Endothelial cell of umbilical vein (primary cell): Measurements from ENCODE around the gene CHCHD10. TPM values are rescaled to one million over a fixed set of nuclear protein-coding genes. Genes with fewer than 3 reads are reported as not detected.

ENCODE experiments used
- BruUV-seq: library from RNA; stranded (reverse); fragments of 400-500 nt; replicated peaks from 2 replicates; lab custom pipeline; 2021; lab: Mats Ljungman, UMichigan
- CTCF ChIA-PET: fragments of 300-600, 350-600 bp; sonication (Branson Sonifier 250); formaldehyde crosslinking; loops from one replicate; lab custom pipeline; 2021; ENCODE audit warnings: antibody characterized with exemption, inconsistent platforms; lab: Charles Lee
- POLR2A ChIA-PET: fragments of 300-600, 350-600 bp; sonication (Branson Sonifier 250); formaldehyde crosslinking; loops from one replicate; lab custom pipeline; 2021; ENCODE audit warnings: antibody characterized with exemption, inconsistent platforms; lab: Charles Lee
- DNase-seq: peaks from one replicate; pipeline ENCODE4 v3.0.0-alpha.2; 2011; ENCODE audit warnings: low read depth, low spot score
- FAIRE-seq: peaks from 2 replicates; lab custom pipeline; 2011; peaks lifted over from hg19 to GRCh38; lab: Jason Lieb, UNC
- H2AFZ ChIP-seq: 2 replicates; pipeline ENCODE4 v1.6.0; 2012; ENCODE audit warnings: low read depth, low read length, control low read depth, inconsistent platforms
- H3K27ac ChIP-seq: 2 replicates; pipeline ENCODE4 v1.5.1; 2011; ENCODE audit warnings: low read depth, mild to moderate bottlenecking, control low read depth, low read length, moderate library complexity; ENCODE audit not compliant: insufficient read depth
- H3K27me3 ChIP-seq, 2 experiments: 2 replicates each; pipeline versions ENCODE4 v1.6.0 to v1.6.1; 2011; ENCODE audit warnings: low read length in 2 of 2, mixed read lengths in 1 of 2; ENCODE audit not compliant: control insufficient read depth in 2 of 2, insufficient read depth in 2 of 2
- H3K36me3 ChIP-seq, 2 experiments: 2 replicates in 1 of 2; 3 replicates in 1 of 2; pipeline ENCODE4 v1.5.1; 2011; ENCODE audit warnings: low read length in 2 of 2, mild to moderate bottlenecking in 1 of 2, moderate library complexity in 1 of 2; ENCODE audit not compliant: control insufficient read depth in 2 of 2, insufficient read depth in 2 of 2; ENCODE audit errors: extremely low read depth in 1 of 2
- H3K4me1 ChIP-seq: 3 replicates; pipeline ENCODE4 v1.5.1; 2011; ENCODE audit warnings: mild to moderate bottlenecking, low read length; ENCODE audit not compliant: control insufficient read depth, insufficient read depth; ENCODE audit errors: extremely low read depth
- H3K4me2 ChIP-seq: 2 replicates; pipeline ENCODE4 v1.6.1; 2011; ENCODE audit warnings: low read length, control low read depth, mixed read lengths; ENCODE audit not compliant: insufficient read depth
- H3K4me3 ChIP-seq, 3 experiments: fragments of 200-600 bp in 1 of 3; sonication (generic), shearing (Covaris generic) in 1 of 3; replicated peaks in 1 of 3; 2 replicates each; pipeline ENCODE4 v1.5.1; 2011 to 2016; ENCODE audit warnings: control low read depth in 3 of 3, low read length in 3 of 3, mild to moderate bottlenecking in 2 of 3, inconsistent platforms in 1 of 3, low read depth in 1 of 3, moderate library complexity in 1 of 3; ENCODE audit not compliant: insufficient read depth in 1 of 3
- H3K79me2 ChIP-seq: 2 replicates; pipeline ENCODE4 v1.6.0; 2012; ENCODE audit warnings: low read length, inconsistent platforms; ENCODE audit not compliant: control insufficient read depth, insufficient read depth
- H3K9ac ChIP-seq: replicated peaks from 2 replicates; pipeline ENCODE3; 2011; ENCODE audit warnings: low read length, control low read depth; ENCODE audit not compliant: insufficient read depth; ENCODE audit errors: extremely low read depth
- H3K9me1 ChIP-seq: replicated peaks from 3 replicates; pipeline ENCODE4 v1.6.0; 2011; ENCODE audit warnings: mild to moderate bottlenecking, low read length; ENCODE audit not compliant: control insufficient read depth, insufficient read depth; ENCODE audit errors: extremely low read depth
- H3K9me3 ChIP-seq: replicated peaks from 2 replicates; pipeline ENCODE4 v1.5.1; 2012; ENCODE audit warnings: low read length, inconsistent platforms; ENCODE audit not compliant: control insufficient read depth, insufficient read depth
- H4K20me1 ChIP-seq: replicated peaks from 2 replicates; pipeline ENCODE3; 2011; ENCODE audit warnings: mild to moderate bottlenecking, low read length; ENCODE audit not compliant: control insufficient read depth, insufficient read depth; ENCODE audit errors: extremely low read depth
- EZH2 ChIP-seq: IDR thresholded peaks from 2 replicates; pipeline ENCODE4 v1.6.1; 2012; ENCODE audit warnings: borderline replicate concordance, low read depth, mild to moderate bottlenecking, moderate library complexity, low read length, inconsistent platforms; ENCODE audit not compliant: severe bottlenecking
- FOS ChIP-seq: IDR thresholded peaks from 2 replicates; pipeline ENCODE4 v1.6.1; 2011; ENCODE audit warnings: mild to moderate bottlenecking, low read length, moderate library complexity, borderline replicate concordance; ENCODE audit not compliant: insufficient read depth
- GATA2 ChIP-seq: IDR thresholded peaks from 2 replicates; pipeline ENCODE4 v1.7.0; 2011; ENCODE audit warnings: low read depth, mild to moderate bottlenecking, moderate library complexity, mixed read lengths, low read length; ENCODE audit not compliant: insufficient read length, insufficient read depth
- MYC ChIP-seq: IDR thresholded peaks from one replicate; pipeline ENCODE4 v1.6.1; 2011; ENCODE audit warnings: mild to moderate bottlenecking, low read depth, low read length
- POLR2AphosphoS5 ChIP-seq: IDR thresholded peaks from 2 replicates; pipeline ENCODE4 v1.6.1; 2012; ENCODE audit warnings: low read depth, mild to moderate bottlenecking, control low read depth, low read length, moderate library complexity; ENCODE audit not compliant: insufficient read depth
- dilution Hi-C: fragments of 300-500 bp; cut with MboI; formaldehyde crosslinking; loops from one replicate; pipeline ENCODE4 v1.15.0; 2019; ENCODE audit warnings: low sequenced_read_pairs; ENCODE audit not compliant: extremely low pct_ligation_motif_present
- intact Hi-C: fragments of 100-400 bp; cut with micrococcal nuclease; formaldehyde crosslinking; loops from one replicate; pipeline ENCODE4 v1.10.0; 2022
- polyA plus RNA-seq, 4 experiments: library from polyadenylated mRNA; depleted of rRNA in 3 of 4; stranded (reverse) in 3 of 4; unstranded in 1 of 4; fragments of >200 nt; gene quantifications; 2 replicates each; pipeline versions ENCODE4 v1.2.1 to v1.2.3, GENCODE V29; 2011 to 2012; ENCODE audit warnings: missing spikeins in 1 of 4
- total RNA-seq: library from RNA; stranded (reverse); gene quantifications from 2 replicates; pipeline ENCODE4 v1.2.3, GENCODE V29; 2021
- TF ChIP-seq, protein P1 (sequence below), 2 donors: IDR thresholded peaks; 1 replicate in 1 of 2; 2 replicates in 1 of 2; pipeline ENCODE4 v1.5.1; 2011; ENCODE audit warnings: low read length in 2 of 2, mild to moderate bottlenecking in 2 of 2, moderate library complexity in 2 of 2, control low read depth in 1 of 2, inconsistent platforms in 1 of 2, low read depth in 1 of 2; ENCODE audit not compliant: insufficient read depth in 1 of 2; ENCODE audit errors: extremely low read depth in 1 of 2

The CHCHD10 gene
- total and polyA plus RNA-seq, 2 donors (not counting 3 experiments of a cell fraction or from before 2014, with no cell fraction given): 28.1 to 75.6 TPM

DNA sequence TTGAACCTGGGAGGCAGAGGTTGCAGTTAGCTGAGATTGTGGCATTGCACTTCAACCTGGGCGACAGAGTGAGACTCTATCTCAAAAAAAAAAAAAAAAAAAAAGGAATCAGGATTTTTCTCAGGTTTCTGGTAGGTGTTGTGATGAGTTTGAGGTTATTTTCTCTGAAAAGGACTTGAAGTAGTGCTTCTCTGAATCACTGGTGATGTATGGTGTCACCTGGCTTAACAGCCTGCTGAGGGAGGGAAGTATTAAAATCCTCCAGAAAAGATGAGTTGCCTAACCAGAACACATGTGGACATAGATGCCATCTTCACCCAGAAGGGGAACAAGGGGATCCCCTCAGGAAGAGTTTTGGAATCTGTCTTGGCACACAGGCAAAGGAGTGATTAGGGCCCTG, 39.1 kb upstream of the CHCHD10 start:
- Histone ChIP-seq H3K9me1 (no peaks in the 10 kb centered on the region), H3K27me3 (no peaks in the 10 kb centered on the region), H3K4me1 (no peaks in the 10 kb centered on the region), H3K79me2 (no peaks in the 10 kb centered on the region), H3K4me3 (no peak overlapping the region), H4K20me1 (no peaks in the 10 kb centered on the region), H3K4me2 (no peak overlapping the region), H3K27ac (no peak overlapping the region), H3K9me3 (no peaks in the 10 kb centered on the region), H2AFZ (no peak overlapping the region), H3K36me3 (peaks cover 12 to 28% of the 10 kb centered on the region in 2 experiments), H3K9ac (no peak overlapping the region)
- no peak for FAIRE-seq
- TF ChIP-seq GATA2 (no peak), POLR2AphosphoS5 (no peak), EZH2 (no peak), MYC (no peak), FOS (no peak)
- TF ChIP-seq, protein P1, sequence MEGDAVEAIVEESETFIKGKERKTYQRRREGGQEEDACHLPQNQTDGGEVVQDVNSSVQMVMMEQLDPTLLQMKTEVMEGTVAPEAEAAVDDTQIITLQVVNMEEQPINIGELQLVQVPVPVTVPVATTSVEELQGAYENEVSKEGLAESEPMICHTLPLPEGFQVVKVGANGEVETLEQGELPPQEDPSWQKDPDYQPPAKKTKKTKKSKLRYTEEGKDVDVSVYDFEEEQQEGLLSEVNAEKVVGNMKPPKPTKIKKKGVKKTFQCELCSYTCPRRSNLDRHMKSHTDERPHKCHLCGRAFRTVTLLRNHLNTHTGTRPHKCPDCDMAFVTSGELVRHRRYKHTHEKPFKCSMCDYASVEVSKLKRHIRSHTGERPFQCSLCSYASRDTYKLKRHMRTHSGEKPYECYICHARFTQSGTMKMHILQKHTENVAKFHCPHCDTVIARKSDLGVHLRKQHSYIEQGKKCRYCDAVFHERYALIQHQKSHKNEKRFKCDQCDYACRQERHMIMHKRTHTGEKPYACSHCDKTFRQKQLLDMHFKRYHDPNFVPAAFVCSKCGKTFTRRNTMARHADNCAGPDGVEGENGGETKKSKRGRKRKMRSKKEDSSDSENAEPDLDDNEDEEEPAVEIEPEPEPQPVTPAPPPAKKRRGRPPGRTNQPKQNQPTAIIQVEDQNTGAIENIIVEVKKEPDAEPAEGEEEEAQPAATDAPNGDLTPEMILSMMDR (IDR thresholded peaks at IDR 0.05; ENCODE audit: extremely low read depth in 1 of 2, insufficient read depth in 1 of 2, low read depth in 1 of 2, low read length in 2 of 2): no peak
- dilution Hi-C loops: no loop called here
- no TSS peak for BruUV-seq
- ChIA-PET CTCF (interaction anchor here (1.1 kb wide), 1 partner anchor 45 kb away, joined by 3 read pairs; no protein-coding TSS in a partner anchor), POLR2A (no interaction called here)
- DNase-seq: no peak
- intact Hi-C loops: no loop called here
